ENCODE measurements around the gene SNED1.

DNA sequence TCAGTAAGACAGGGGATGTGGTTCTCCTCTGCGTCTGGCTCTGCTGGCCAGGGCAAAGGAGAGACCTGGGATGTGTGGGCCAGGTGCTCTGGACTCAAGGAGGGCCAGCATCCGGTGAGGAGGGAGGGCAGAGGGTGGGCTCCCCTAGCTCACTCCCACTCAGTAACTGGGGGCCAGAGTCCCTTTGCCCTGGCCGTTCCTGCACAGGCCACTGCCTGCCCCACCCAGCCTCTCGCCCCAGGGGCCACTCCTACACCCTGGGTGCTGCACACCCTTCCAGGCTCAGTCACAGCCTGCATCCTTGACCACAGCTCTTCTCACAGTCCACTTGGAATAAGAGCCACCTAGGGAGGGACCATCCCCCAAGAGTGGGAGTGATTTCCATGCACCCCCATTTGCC is 41.0 kb downstream of the SNED1 start:
- TF ChIP-seq POLR2AphosphoS5 (IDR thresholded peaks at IDR 0.05; ENCODE audit: low read depth, low read length) (no peak), TAF1 (IDR thresholded peaks at IDR 0.05; ENCODE audit: borderline replicate concordance, insufficient read depth, low read length) (no peak), SIN3A (IDR thresholded peaks at IDR 0.05; ENCODE audit: borderline replicate concordance, insufficient read depth, low read length) (no peak), FOXP2 (optimal IDR thresholded peaks at IDR 0.05; ENCODE audit: borderline replicate concordance, extremely low read depth, extremely low read length, insufficient read depth) (no peak)
- TF ChIP-seq, protein P1, sequence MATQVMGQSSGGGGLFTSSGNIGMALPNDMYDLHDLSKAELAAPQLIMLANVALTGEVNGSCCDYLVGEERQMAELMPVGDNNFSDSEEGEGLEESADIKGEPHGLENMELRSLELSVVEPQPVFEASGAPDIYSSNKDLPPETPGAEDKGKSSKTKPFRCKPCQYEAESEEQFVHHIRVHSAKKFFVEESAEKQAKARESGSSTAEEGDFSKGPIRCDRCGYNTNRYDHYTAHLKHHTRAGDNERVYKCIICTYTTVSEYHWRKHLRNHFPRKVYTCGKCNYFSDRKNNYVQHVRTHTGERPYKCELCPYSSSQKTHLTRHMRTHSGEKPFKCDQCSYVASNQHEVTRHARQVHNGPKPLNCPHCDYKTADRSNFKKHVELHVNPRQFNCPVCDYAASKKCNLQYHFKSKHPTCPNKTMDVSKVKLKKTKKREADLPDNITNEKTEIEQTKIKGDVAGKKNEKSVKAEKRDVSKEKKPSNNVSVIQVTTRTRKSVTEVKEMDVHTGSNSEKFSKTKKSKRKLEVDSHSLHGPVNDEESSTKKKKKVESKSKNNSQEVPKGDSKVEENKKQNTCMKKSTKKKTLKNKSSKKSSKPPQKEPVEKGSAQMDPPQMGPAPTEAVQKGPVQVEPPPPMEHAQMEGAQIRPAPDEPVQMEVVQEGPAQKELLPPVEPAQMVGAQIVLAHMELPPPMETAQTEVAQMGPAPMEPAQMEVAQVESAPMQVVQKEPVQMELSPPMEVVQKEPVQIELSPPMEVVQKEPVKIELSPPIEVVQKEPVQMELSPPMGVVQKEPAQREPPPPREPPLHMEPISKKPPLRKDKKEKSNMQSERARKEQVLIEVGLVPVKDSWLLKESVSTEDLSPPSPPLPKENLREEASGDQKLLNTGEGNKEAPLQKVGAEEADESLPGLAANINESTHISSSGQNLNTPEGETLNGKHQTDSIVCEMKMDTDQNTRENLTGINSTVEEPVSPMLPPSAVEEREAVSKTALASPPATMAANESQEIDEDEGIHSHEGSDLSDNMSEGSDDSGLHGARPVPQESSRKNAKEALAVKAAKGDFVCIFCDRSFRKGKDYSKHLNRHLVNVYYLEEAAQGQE (IDR thresholded peaks at IDR 0.05; ENCODE audit: insufficient read depth in 1 of 2, low read depth in 2 of 2, low read length in 2 of 2): no peak
